GM12801 (cell line): ENCODE measurements around the gene TMEM208.

ENCODE experiments used
- TF ChIP-seq, protein P1 (sequence below): IDR thresholded peaks from one replicate; pipeline ENCODE4 v1.5.1; 2011; ENCODE audit warnings: control low read depth; ENCODE audit not compliant: insufficient read length; ENCODE audit errors: extremely low read depth

Gene TMEM208

DNA sequence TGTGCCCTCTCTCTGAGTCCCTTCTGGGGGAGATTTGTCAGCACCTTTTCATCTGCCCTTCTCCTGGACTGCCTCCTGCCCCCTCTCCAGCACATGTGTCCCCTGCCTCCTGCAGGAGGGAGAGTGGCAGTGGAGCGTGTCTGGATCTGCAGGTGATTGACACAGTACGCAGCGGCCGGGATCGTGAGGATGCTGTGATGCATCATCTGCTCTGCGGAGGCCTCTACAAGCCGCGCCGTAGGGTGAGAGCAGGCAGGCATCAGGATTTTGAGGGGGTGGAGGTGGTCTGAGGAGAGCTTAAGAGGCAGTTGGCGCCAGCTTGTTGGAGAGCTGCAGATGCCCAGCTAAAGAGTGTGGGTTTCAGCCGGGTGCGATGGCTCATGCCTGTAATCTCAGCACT is 32.8 kb downstream of the TMEM208 start:
- TF ChIP-seq, protein P1, sequence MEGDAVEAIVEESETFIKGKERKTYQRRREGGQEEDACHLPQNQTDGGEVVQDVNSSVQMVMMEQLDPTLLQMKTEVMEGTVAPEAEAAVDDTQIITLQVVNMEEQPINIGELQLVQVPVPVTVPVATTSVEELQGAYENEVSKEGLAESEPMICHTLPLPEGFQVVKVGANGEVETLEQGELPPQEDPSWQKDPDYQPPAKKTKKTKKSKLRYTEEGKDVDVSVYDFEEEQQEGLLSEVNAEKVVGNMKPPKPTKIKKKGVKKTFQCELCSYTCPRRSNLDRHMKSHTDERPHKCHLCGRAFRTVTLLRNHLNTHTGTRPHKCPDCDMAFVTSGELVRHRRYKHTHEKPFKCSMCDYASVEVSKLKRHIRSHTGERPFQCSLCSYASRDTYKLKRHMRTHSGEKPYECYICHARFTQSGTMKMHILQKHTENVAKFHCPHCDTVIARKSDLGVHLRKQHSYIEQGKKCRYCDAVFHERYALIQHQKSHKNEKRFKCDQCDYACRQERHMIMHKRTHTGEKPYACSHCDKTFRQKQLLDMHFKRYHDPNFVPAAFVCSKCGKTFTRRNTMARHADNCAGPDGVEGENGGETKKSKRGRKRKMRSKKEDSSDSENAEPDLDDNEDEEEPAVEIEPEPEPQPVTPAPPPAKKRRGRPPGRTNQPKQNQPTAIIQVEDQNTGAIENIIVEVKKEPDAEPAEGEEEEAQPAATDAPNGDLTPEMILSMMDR: no peak

DNA sequence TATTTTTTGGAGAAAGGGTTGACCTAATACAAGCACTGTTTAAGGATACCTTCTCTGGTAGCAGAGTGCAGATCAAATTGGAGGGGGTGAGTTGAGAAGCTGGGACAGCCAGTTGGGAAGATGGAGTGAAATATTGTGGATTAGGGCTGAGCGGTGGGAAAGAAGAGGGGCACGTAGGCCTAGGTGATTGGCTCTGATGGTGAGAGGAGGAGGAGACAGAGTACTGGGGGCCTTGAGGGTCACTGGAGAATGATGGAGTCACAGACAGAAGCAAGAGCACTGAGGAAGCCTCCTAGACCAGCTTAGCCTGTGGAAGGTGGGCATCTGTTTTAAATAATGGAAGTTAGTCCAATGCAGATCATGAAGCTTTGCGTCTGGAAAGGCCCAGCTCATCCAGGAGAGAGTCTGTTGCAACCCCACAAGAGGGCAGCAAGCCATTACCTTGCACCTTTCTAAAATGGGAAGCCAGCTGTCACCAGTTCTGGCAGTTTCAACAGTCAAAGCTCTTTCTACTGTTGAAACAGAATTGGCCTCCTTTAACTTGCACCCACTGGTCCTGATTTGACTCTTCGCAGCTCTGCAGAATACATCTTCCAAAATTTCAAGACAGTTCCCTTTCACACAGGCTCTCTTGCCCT is 33.6 kb downstream of the TMEM208 start:
- TF ChIP-seq, protein P1: no peak

DNA sequence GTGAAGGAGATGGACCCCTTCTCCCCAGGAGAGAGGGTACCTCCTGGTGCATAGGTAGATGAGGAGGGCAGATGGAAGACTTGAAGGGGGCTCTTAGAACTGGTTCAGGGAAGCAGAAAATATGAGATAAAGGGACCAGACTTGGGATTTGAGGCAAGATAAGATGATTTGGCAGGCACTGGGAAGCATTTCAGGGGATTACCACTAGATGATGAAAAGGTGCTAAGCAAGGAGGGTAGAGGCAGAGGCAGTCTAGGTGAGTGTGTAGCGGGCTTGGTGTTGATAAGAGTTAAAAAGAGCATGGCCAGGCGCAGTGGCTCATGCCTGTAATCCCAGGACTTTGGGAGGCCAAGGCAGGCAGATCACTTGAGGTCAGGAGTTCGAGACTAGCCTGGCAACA is 36.3 kb downstream of the TMEM208 start:
- TF ChIP-seq, protein P1: no peak

DNA sequence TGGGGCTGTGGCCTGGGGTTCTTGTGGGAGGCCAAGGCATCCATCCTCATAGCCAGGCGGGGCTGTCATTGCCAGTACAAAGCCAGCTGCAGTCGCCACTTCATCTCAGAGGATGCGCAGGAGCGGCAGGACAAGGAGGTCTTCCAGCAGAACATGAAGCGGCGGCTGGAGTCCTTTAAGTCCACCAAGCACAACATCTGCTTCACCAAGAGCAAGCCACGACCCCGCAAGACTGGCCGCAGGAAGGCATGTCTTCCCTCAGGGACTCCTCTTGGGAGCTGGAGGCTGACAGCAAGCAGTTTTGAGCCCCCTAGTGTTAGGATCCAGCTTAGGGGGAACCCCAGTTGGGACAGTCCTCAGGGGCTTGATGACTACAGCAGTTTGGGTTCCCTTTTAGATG is 37.3 kb downstream of the TMEM208 start:
- TF ChIP-seq, protein P1: no peak

DNA sequence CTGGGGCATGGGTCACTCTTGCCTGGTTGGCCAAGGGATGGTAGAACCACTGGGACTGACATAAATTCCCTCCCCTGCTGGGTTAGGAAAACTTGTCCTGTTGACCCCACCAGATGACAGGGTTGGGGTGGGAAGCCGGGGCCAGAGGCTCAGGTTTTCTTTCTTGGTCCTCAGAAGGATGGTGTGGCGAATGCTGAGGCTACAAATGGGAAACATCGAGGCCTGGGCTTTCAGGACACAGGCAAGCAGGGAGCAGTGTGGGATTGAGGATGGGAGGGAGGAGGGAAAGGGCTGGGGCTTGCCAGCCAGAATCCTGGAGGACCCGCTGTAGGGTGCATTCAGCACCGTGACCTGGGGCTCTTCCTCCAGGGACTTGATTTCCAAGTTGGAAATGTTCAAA is 37.9 kb downstream of the TMEM208 start:
- TF ChIP-seq, protein P1: no peak

DNA sequence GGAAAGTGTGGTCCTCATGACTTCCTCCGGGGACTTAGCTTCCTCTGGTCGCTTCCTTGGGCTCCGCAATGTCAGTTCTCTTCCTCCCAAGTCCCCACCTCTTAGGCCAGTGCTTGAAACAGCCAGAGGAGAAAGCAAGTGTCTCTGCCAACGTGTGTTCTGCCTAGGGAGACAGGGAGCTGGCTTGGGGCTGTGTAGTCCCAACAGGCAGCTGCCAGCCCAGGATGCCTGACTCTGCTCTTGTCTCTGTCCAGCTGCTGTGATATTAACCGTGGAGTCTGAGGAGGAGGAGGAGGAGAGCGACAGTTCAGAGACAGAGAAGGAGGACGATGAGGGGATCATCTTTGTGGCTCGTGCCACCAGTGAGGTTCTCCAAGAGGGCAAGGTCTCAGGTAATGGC is 38.9 kb downstream of the TMEM208 start:
- TF ChIP-seq, protein P1: no peak

DNA sequence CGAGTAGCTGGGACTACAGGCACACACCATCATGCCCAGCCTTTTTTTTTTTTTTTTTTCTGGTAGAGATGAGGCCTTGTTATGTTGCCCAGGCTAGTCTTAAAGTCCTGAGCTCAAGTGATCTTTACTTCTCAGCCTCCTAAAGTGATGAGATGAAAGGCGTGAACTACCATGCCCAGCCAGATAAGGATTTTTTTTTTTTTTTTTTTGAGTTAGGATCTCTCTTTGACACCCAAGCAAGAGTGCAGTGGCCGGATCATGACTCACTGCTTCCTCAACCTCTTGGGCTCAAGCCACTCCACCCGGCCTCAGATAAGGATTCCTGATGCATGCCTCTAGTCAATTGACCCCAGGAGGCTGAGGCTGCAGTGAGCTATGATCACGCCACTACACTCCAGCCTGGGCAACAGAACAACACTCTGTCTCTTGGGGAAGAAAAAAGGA is 41.2 kb downstream of the TMEM208 start:
- TF ChIP-seq, protein P1: no peak
